Femur (tissue), 1 donor: ENCODE measurements around the gene PLD4.

Experiments
- DNase-seq: peaks from one replicate; pipeline ENCODE4 v3.0.0-alpha.2; 2017

Gene PLD4

DNA sequence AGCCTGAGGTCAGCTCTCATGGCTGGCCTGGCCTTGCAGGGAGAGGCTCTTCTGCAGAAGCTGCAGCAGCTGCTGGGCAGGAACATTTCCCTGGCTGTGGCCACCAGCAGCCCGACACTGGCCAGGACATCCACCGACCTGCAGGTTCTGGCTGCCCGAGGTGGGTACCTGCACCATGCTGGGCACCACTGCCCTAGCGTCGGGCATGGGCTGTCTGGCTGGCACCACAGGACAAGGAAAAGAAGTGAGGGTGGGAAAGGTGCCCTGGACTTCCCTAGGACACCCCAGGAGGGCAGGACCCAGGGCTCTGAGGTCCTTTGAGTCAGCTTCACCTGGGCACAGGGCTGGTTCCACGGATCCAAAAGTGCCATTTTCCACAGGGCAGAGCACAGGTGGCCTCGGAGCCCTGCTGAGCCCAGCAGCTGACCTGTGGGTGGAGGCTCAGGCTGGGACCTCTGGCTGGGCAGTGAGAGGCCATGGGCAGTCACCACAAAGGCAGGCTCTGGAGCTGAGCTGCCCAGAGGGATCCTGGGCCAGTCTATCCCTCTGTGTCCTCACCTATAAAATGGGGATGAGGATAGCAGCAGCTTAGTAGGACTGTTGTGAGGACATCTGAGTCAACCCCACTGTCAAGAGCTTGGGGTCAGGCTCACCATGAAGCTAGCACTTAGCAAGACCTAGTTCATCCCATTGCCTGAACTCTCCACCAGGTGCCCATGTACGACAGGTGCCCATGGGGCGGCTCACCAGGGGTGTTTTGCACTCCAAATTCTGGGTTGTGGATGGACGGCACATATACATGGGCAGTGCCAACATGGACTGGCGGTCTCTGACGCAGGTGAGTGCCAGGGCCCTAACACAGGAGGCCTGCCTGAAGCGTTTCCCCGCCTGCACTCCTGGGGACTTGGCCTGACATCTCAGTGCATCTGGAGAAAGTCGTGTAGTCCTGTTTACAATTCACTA is 4.9 kb downstream of the PLD4 start:
- DNase-seq = no peak

DNA sequence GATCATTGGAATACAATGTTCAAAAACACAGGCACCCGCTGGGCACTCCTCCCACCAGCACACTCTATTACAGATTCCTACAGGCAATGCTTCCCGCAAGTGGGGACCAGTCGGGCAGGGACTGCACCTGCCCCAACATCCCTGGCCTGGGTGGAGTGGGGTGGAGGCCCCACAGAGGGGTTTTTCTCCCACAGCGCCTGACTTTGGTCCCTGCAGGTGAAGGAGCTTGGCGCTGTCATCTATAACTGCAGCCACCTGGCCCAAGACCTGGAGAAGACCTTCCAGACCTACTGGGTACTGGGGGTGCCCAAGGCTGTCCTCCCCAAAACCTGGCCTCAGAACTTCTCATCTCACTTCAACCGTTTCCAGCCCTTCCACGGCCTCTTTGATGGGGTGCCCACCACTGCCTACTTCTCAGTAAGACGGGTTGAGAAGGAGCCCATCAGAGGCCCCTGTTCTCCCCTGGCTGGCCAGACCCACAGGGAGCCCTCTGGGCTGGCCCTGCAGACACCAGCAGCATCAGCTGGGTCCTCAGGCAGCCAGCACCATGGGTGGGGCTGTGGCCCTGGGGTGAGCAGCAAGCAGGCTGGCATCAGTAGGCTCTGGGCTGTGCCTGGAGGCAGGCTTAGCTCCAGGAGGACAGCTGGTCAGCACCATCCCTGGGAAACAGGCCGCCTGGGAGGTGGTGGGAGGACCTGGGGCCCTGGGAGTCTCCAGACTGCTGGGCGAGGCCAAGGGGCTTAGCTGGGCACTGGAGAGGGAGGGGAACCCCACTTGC is 6.0 kb downstream of the PLD4 start:
- DNase-seq = peak; percentile 47

DNA sequence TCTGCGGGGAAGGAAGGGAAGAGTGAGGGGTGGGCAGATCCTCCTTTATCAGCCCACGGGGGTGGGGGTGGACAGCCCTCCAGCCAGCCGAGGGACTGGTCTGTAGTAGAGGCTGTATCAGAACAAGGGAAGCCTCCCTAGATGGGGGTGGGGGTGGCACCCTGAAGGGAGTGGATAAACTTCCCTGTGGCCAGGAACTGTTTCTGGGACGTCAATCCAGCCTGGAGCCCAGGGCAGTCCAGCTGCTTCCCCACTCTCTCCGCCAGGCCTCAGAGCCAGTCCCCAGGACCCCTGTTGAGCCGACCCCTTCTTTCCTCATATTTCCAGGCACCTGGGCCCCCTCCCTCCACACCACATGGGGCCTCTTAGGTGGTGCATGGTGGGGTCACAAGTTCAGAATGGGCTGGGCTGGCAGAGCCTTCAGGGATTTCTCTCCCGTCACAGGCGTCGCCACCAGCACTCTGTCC is 6.7 kb downstream of the PLD4 start:
- DNase-seq = no peak

DNA sequence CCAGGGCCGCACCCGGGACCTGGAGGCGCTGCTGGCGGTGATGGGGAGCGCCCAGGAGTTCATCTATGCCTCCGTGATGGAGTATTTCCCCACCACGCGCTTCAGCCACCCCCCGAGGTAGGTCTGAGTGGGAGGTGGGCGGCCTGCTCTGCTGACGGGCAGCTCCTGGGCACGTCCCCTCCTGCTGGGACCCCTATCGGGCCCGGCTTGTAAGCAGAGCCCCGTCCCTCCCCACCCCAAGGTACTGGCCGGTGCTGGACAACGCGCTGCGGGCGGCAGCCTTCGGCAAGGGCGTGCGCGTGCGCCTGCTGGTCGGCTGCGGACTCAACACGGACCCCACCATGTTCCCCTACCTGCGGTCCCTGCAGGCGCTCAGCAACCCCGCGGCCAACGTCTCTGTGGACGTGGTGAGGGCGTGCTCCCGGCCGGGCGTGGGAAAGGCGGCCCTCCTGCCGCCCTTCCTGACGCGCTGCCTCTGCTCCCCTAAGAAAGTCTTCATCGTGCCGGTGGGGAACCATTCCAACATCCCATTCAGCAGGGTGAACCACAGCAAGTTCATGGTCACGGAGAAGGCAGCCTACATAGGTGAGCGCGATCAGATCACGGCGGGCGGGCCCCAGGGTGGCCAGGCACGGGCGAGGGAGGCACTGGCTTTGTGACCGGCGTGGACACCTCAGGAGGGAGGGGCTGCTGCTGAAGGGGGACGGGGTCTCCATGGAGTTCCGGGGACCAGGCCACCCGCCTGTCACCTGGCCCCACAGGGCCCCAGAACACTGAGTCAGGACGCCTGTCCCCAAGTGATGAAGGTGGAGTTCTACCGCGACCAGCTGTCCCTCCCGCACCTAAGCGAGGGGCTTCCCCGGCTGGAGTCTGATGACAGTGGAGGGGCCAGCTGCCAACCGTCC is 7.3 kb downstream of the PLD4 start:
- no peak for DNase-seq

DNA sequence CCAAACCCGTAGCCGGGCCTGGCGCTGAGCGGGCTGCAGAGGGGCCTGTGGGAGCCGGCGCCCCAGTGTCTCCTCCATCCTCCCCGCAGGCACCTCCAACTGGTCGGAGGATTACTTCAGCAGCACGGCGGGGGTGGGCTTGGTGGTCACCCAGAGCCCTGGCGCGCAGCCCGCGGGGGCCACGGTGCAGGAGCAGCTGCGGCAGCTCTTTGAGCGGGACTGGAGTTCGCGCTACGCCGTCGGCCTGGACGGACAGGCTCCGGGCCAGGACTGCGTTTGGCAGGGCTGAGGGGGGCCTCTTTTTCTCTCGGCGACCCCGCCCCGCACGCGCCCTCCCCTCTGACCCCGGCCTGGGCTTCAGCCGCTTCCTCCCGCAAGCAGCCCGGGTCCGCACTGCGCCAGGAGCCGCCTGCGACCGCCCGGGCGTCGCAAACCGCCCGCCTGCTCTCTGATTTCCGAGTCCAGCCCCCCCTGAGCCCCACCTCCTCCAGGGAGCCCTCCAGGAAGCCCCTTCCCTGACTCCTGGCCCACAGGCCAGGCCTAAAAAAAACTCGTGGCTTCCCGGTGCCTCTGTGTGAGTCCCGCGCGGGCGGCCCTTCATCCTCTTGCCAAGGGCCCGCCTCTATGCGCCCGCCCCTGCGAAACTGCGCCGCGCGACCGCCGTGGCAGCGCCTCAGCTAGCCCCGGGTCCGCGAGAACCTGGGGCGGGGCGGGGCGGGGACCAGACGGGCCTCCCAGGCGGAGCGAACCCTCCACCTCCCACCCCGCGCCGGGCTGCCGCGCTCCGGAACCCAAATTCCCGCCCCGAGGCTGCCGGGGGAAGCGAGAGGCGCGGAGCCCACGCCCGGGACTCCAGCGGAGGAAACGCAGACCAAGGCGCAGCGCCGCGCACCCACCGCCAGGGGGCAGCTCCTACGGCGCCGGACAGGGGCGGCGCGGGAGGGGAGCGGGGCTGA is 8.3 kb downstream of the PLD4 start:
- DNase-seq = peak; percentile 94

DNA sequence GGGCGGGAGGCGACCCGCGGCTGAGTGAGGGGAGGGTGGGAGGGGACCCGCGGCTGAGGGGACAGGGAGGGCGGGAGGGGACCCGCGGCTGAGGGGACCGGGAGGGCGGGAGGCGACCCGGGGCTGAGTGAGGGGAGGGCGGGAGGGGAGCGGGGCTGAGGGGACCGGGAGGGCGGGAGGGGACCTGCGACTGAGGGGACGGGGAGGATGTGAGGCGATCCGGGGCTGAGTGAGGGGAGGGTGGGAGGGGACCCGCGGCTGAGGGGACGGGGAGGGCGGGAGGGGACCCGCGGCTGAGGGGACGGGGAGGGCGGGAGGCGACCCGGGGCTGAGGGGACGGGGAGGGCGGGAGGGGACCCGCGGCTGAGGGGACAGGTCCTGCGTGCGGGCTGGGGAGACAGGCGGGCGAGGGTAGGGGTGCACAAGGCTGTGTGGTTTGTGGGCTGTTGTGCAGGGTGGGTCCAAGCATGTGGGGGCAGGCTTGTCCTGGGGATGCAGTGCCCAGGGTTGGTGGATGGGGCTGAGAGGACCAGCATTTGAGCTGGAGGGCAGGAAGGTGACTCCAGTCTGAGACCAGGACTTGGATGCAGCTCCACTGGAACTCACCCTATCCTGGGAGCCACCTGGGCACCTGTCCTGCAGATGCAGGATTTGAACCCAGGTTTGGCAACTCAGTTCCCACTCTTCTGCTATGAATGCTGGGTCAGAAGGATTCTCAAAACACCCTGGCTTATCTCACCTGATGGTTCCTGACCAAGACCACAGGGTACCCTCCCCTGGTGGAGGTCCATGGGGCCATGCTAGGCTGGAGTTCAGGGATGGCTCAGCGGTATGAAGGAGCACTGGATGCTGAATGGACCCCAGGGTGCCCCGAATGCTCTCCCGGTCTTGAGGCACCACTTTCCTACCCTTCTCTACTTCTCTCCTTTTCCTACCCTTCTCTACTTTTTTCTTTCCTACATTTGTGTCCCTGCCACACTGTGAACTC is 9.4 kb downstream of the PLD4 start:
- DNase-seq = no peak

DNA sequence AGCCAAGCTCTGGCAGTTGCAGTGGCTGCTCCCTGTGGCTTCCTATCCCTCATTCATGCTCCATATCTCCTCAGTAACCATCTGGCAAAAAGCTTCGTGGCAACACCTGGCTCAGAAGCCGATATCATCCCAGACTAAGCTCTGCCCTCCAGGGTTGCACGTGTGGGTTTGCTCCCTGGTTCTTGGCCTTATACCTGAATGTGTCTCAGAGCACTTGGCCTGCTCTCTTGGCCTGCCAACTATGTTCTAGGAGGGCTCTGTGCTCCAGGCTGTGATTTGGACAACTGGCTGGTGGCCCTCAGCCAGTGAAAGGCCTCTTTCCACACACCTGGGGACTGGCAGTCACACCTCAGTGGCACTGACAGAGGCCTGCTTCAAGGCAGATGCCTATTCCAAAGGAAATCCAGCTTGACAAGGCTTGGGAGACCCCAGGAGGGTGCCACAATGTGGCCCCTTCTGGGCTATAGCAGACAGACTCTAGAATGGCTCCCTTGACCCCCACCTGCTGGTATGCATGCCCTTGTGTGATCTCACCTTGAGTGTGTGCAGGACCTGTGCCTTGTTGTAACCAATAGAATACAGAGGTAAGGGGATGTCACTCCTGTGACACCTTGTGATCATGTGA is 10.5 kb downstream of the PLD4 start:
- no peak for DNase-seq

DNA sequence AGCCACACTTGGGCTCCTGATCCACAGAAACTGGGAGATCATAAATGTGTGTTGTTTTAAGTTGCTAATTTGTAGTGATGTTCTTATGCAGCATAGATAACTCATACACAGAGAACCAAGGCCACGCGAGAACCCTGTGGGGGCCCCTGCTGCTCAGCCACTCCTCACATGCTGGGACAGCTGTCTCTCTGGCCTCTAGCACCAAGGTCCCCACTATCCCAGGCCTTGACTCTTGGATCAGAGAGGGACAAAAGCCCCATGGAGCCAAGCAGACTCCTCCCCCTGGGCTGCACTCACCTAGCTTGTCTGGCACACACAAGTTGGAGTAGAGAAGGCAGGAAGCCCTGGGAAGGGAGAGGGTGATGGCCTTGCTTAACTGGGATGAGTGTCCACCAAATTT is 11.3 kb downstream of the PLD4 start:
- DNase-seq = no peak

DNA sequence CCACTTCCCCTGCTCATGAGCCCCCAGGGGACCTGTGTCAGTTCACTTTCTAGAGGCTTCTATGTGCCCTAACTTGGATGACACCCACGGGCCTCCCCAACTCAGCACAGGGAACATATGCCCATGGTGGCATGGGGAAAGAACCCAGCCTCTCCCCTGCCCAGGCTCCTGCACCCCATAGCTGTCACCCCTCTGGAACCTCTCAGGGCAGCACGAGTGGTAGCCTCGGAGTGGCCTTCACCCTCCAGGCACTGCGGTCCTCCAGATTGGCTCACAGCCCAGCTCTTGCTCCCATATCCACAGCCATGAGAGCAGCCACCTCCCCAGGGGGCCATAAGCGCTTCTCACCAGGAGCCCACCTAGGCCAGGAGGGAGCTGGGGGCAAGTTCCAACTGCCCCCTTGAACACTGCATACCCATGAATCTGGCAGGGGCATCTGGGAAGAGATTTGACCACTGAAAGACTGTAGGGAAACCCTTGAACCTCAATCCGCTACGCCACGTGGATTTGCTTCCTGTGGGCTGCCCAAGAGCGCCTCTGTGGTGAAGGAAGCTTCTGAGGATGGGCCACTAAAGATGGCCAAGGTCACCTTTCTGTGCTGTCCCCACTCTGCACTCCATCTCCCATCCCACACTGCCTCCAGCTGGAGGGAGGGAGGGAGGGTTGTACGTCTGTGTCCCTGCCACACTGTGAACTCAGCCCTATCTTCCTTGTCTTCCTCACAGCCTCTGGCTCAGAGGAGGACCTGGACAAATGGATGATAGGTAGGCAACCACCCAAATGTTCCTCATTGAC is 11.9 kb downstream of the PLD4 start:
- peak; percentile 15 for DNase-seq

DNA sequence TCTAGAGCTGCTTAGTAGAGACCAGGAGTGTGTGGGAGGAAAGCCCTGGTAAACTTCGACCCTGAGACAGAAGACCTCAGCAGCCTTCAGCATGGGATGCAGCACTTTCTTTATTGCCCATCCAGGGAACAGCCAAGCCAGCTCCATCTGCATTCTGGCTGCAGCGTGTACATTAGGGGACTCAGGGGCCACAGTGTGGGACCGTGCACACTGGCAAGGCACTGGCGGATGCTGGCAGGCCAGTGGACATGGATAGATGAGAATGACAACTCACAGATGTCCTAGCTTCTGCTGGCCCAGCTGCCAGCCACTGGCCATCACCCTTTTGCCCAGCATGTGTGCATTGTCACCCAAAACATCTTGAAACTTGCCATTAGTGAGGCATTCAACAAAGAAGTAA is 12.5 kb downstream of the PLD4 start:
- no peak for DNase-seq

DNA sequence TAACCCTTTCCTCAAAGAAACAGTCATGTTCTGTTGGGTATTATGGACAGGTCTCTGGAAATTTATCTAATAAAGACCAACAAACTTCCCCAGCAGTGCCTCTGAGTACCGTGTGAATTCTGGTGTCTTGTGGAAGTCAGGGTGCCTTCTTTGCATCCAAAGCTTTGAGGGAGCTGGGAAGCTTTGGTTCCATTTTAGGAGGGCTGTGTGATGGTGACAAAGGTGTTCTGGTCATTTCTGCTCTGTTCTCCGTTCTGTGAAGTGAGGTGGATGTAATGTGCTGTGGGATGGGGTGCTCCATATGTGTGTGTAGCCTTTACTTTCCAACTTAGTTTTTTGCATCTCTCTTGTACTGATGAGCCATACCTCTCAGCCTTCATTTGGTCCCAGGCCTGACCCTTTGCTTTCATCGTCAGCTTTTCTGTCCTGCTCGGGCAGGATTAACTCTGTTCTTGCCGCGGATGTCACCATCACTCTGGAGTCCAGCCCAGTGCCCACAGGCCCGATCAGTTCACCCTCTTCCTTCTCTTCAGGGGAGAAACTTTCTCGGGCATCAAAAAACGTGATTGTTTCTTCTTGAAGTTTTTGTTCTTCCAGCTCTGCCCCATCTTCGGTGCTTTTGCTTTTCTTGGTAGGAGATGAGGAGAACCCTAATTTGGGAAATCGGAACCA is 13.2 kb downstream of the PLD4 start:
- no peak for DNase-seq

DNA sequence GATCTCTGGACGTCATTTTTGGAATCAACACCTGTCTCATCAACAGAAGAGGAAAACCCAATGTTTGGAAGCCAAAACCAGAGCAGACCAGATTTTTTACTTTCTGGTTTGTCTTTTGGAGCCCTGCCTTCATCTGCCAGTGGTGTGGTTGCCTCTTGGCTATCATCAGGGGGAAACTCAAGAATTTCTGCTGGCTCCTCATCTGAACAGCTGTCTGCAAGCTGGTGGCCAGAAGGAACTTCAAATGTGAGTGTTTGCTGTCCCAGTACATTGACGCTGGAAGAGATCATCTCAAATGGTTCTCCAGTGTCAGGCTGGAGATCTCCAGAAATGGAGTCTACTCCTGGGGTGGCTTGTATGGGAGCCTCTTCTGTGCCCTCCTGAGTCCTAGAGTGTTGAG is 13.8 kb downstream of the PLD4 start:
- DNase-seq = peak; percentile 15

DNA sequence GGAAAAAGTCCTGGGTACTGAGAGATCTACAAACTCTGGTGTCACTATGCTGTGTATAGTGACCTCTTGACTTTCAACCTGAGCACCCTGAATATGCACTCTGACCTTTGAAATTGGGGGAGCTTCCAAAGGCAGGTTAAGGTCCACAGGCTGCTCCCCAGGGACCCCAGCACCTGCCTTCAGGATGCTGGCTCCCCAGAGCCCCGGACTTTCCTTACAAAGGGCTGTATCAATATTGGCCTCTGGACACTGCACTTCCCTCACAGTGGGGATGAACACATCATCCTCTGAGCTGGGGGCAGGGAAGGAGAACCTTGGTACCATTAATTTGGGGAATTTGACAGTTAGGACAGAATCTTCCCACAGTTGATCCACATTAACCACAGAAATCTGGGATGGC is 14.3 kb downstream of the PLD4 start:
- DNase-seq = no peak

DNA sequence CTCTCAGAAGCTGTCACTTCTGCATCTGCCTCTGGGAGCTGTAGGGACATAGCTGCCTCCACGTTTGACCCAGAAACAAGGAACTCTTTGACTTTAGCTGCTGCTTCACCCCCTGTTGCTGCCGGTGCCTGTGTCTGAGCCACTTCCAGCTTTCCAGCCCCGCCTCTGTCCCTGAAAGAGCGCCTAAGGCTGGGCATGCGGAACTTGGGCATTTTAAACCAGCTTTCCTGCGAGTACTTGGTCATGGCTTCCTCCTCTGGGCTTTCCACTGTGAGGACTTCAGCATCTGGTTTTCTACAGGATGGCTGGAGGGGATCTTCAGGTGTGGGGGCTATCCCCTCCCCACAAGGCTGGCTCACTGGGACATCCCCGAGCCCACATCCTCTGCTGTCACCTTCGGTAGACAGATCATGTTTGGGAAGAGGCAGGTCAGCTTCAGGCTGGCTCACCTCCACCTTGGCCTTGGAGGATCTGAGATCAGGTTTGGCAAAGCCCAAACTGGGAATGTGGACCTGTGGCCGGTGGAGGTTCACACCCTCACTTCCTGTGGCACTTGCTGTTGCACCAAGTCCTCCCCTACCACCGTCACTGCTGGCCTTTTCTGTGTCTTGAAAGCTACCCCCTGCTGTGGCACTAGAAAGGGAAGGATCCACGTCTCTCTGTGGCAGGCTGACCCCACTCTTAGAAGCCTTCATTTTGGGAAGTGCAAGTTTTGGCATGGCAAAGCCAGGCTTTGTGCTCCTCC is 15.2 kb downstream of the PLD4 start:
- peak; percentile 23 for DNase-seq

DNA sequence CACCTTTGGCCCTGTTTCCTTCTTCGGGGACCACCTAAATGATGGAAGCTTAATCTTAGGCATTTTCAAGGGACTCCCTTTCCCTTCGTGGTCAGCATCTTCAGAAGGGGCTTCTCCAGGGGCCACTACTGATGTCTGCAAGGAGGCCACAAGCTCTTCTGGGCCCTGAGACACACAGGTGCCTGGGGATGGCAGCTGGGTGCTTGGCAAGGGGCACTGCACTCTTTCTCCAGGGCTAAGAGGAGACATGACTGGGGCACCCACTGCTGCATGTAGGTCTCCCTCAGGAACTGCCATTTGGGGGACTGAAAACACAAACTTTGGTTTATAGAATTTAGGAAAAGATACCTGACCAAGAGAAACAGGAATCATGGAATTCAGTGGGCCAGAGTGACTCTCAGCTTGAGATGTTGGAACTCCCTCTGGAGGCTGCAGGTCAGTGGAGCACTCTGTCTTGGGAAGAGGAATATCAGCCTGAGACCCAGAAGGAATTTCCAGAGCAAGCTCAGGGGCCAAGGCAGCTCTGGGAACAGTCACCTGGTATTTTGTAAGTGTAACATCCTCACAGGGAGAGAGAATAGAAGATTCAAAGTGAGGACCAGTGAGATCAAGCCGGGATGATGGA is 16.0 kb downstream of the PLD4 start:
- DNase-seq = no peak

DNA sequence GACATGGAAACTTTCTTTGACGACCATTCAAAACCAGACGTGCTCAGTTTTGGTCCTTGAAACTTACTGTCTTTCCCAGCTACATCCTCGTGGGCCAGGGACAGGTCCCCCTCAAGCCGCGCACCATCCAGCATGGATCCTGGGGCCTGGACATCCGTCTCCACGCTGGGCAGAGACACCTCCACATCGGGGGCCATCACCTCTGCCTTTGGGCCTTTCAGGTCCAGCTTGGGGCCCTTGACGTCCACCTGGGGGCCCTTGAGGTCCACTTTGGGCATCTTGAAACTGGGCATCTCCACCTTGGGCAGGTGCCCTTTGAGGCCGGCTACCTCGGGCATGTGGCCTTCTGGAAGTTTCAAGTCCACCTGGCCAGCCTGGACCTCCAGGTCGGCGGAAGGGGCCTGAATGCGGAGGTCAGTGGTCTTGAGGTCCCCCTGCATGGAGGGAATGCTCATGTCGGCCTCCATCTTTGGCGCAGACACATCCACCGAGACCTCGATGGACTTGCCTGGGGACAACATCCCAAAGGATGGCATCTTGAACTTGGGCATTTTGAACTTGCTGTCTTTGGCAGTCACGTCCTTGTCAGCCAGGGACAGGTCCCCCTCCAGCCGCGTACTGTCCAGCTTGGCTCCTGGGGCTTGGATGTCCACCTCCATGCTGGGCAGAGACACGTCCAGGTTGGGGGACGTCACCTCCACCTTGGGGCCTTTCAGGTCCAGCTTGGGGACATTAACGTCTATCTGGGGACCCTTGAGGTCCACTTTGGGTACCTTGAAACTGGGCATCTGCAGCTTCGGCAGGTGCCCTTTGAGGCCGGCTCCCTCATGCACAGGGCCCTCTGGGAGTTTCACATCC is 17.1 kb downstream of the PLD4 start:
- peak; percentile 12 for DNase-seq
